GM12872 (cell line): ENCODE results near the gene INPP4A.

ENCODE experiments used
- TF ChIP-seq, protein P1 (sequence below): IDR thresholded peaks from 3 replicates; pipeline ENCODE4 v1.5.1; 2011; ENCODE audit warnings: low read depth, mild to moderate bottlenecking, low read length, moderate library complexity; ENCODE audit not compliant: insufficient read depth

Gene INPP4A

DNA sequence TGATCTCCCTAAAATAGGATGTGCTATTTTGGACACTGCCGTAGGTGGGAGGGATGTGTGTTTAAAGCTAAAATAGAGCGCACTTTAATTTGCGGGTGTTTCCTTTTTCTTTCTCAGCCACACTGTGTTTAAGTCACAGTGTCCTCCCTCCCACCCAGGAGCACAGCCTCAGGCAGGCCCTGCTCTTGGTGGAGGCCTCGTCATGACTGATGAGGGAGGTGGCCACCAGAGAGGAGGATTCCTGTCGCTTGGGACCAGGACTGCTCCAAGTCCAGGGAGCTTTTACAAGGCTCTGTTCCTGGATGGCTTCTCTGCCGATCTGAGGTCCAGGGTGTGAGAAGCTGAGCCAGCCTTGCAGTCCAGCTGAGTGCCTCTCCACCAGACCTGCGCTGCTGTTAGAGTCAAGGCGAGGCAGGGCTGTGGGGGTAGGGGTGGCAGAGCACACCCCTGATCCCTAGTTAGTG is 33.5 kb downstream of the INPP4A start:
- TF ChIP-seq, protein P1, sequence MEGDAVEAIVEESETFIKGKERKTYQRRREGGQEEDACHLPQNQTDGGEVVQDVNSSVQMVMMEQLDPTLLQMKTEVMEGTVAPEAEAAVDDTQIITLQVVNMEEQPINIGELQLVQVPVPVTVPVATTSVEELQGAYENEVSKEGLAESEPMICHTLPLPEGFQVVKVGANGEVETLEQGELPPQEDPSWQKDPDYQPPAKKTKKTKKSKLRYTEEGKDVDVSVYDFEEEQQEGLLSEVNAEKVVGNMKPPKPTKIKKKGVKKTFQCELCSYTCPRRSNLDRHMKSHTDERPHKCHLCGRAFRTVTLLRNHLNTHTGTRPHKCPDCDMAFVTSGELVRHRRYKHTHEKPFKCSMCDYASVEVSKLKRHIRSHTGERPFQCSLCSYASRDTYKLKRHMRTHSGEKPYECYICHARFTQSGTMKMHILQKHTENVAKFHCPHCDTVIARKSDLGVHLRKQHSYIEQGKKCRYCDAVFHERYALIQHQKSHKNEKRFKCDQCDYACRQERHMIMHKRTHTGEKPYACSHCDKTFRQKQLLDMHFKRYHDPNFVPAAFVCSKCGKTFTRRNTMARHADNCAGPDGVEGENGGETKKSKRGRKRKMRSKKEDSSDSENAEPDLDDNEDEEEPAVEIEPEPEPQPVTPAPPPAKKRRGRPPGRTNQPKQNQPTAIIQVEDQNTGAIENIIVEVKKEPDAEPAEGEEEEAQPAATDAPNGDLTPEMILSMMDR = no peak

DNA sequence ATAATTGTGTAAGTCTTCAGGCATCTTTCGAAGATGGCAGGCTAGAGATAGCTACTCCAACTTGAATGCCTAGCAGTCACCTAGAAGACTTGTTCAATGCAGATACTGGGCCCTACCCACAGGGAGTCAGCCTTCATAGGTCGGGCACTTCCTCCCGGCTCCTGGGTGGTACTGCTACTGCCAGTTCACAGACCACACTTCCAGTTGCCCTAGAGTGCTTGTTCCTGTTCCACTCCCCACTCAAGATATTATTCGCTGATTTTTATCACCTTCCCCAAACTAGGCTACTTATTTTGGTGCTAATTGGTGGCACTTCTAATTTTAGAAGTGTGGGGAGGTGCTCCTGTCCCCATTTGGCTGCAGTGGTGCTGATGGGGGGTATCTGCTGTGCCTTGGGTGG is 34.2 kb downstream of the INPP4A start:
- TF ChIP-seq, protein P1 = no peak

DNA sequence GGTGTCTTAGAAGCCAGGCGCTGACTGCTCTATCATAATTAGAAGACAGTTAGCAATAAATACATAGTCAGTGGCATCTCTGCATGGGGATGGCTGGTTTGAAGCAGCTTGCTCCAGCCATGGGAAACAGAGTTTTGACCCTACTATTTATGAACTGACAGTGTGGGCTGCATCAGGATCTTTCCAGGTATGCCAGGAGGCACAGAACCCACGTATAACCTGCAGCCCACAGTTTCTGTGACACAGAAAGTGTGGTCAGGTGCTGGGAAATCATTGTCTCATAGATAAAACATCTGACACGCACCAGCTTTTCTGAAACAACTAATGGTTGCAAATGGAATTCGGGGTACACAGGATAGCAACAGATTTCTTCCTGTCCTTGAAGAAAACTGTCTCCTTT is 34.7 kb downstream of the INPP4A start:
- TF ChIP-seq, protein P1 = no peak

DNA sequence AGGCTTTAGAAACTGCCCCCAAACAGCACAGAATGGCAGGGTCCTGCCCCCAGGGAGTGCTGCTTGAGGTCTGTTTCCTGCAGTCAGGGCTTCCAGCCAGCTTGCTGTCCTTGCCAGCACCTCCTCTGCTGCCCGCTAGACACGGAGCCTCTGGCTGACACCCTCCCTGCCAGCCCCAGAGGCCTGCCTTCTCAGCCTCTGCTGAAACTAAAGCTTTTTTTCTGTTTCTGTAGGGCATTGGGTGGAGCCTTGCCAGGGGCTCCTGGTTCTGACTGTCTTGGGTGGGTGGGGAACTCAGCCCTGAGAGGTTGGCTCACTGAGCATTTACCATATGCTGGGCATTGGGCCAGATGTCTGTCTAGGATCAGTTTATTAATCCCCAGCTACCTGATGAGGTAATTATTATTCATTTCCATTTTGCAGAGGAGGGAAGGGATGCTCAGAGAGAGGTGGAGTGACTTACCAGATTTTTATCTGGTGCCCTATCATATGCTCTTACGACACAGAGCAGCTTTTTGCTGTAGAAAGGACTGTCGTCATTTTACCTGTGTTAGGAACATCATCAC is 35.4 kb downstream of the INPP4A start:
- TF ChIP-seq, protein P1 = no peak

DNA sequence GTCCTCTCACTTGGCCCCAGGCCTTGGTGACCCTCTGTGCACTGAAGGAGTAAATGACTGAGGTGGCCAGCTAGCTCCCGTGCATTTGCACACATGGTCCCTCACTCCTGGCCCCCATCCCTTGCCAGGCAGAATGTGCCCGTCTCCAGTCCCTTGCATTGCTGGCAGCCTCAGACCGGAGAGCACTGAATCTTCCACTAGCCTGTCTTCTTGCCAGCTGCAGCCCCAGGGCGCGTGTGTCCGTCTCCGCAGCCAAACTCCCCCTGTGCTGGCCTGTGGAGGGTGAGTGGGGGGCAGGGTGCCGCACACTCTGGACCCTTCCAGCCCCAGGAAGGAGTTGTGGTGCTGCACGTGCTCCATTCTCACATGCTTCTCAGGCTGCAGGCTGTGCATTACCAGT is 35.9 kb downstream of the INPP4A start:
- TF ChIP-seq, protein P1 = no peak

DNA sequence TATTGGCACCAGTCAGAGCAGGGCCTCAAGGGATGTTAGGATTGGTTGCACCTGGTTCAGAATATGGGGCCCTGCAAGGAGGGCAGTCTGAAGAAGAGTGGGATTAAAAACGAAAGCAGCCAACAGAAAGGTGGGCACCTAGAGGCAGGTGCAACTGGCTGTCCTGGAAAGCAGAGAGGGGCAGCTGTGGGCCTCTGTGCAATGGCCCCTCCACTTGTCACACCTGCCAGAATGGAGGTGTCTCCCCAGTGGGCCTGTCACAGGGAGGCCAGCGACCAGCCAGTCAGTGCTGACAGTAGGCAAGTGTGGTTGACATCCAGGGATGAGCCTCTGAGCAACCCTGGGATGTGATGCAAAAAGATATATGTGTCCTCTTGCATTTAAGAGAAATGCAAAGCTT is 37.7 kb downstream of the INPP4A start:
- TF ChIP-seq, protein P1 = no peak

DNA sequence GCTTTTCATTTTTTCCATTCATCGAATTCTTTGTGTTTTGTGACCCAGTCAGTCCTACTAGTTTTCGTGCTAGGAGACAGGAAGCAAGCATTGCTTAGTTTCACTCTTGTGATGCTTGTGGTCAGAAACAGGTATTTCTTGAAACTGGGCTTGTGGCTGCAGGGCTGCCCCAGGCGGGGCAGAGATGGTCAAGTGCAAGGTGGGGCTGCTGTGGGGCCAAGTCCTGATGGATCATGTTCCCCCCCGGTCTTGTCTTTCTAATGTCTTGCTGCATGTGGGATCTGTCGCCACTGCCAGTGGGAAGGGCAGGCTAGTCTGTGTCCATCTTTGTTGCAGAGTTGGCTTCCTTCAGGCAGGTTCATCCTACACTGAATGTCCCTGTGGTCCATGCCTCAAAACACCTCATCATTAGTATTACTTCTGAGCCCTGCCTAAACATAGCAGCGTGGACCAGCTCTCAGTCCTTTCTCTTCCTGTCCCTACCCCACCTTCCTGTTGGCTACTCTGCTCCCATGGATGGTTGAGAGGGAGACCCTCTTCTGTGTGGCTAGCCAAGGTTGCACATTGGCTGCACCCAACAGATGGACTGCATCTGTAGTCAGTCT is 38.7 kb downstream of the INPP4A start:
- TF ChIP-seq, protein P1 = no peak
